Activated T-helper 1 cell treated with anti-CD3 and anti-CD28 coated beads, Interleukin-12 subunit alpha, Interleukin-12 subunit beta, Interleukin-2, Interleukin-4 antibody, amounts not matched to agents 30 ng/mL and 10 ng/mL and 1 ng/mL, durations not matched to agents 14 hours and 24 hours and 36 hours (primary cell): Measurements from ENCODE around the gene APOE. TPM values are rescaled to one million over a fixed set of nuclear protein-coding genes. Genes with fewer than 3 reads are reported as not detected.

Source experiments
- DNase-seq: peaks from one replicate; pipeline ENCODE4 v3.0.0; 2021; ENCODE audit warnings: low spot score
- H3K27ac Mint-ChIP-seq: one replicate; pipeline ENCODE4 v1.8.0; 2021; ENCODE audit warnings: mild to moderate bottlenecking, mixed read lengths
- H3K27me3 Mint-ChIP-seq: one replicate; pipeline ENCODE4 v1.8.0; 2022; ENCODE audit warnings: mild to moderate bottlenecking, moderate library complexity, mixed read lengths; ENCODE audit not compliant: insufficient read depth
- H3K36me3 Mint-ChIP-seq: one replicate; pipeline ENCODE4 v1.8.0; 2021; ENCODE audit warnings: low read depth, mixed read lengths
- H3K4me1 Mint-ChIP-seq: one replicate; pipeline ENCODE4 v1.8.0; 2021; ENCODE audit warnings: low read depth, mixed read lengths
- H3K4me3 Mint-ChIP-seq: one replicate; pipeline ENCODE4 v1.8.0; 2021; ENCODE audit warnings: mild to moderate bottlenecking, moderate library complexity, mixed read lengths
- H3K9me3 Mint-ChIP-seq: one replicate; pipeline ENCODE4 v1.8.0; 2021; ENCODE audit warnings: mixed read lengths
- intact Hi-C: fragments of 100-400 bp; cut with micrococcal nuclease; formaldehyde crosslinking; loops from one replicate; pipeline ENCODE4 v1.15.1; 2024
- total RNA-seq: library from RNA; stranded (reverse); gene quantifications from 2 replicates; pipeline ENCODE4 v1.2.3, GENCODE V29; 2022

APOE gene
- total RNA-seq, 1 donor from 2014 or later: 0.41 TPM

GRCh38 chr19:44954649-44955504 lies 49.3 kb downstream of the APOE start, which contains the start of gene CLPTM1:
TSS of gene CLPTM1 (plus strand) at chr19:44955380. CDS start at chr19:44955396, 16 bp downstream.
- peak within 1 kb of the TSS; percentile 93 for H3K27ac Mint-ChIP-seq
- H3K4me3 Mint-ChIP-seq: peak within 1 kb of the TSS; percentile 96
- peaks cover 38% of the 10 kb centered on the region for H3K4me1 Mint-ChIP-seq
- H3K9me3 Mint-ChIP-seq: no peaks in the 10 kb centered on the region
- intact Hi-C loops: loop anchor here (1.0 to 5.0 kb wide), 8 partner anchors 40 to 223 kb away; partner anchors contain the start of genes BLOC1S3, CLASRP and TRAPPC6A
- peak; percentile 93 for DNase-seq
- H3K36me3 Mint-ChIP-seq: no peaks in the 10 kb centered on the region
- no peaks in the 10 kb centered on the region for H3K27me3 Mint-ChIP-seq

GRCh38 chr19:44955505-44956439 lies 50.2 kb downstream of the APOE start:
- intact Hi-C loops: loop anchor here (1.0 kb wide), 4 partner anchors 65 to 201 kb away; partner anchors contain the start of gene CLASRP
- Mint-ChIP-seq H3K9me3 (no peaks in the 10 kb centered on the region), H3K27ac (peak overlapping the region; percentile 36), H3K4me3 (peak overlapping the region; percentile 90), H3K4me1 (peaks cover 47% of the 10 kb centered on the region), H3K36me3 (peaks cover 6% of the 10 kb centered on the region), H3K27me3 (no peaks in the 10 kb centered on the region)
- no peak for DNase-seq

DNA sequence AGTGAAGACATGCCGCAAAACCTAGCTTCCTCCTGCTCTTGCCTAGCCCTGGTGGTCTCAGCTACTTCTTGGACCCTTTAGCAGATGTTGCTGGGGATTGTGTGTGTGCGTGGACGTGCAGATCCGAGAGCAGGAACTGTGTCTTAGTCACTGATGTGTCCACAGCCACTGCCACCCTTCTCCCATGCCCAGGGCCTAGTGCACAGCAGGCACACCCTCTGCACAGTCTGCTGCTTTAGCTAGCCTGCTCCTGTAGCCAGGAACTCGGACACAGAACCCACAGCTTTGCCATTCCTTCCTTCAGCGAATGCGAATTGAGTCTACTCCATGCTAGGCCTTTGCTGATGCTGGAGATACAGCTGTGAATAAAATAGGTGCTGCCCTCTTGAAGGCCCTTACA lies 51.9 kb downstream of the APOE start:
- intact Hi-C loops: no loop called here
- Mint-ChIP-seq H3K27ac (no peak overlapping the region), H3K4me3 (peak overlapping the region; percentile 90), H3K4me1 (peaks cover 47% of the 10 kb centered on the region), H3K36me3 (peaks cover 8% of the 10 kb centered on the region), H3K27me3 (no peaks in the 10 kb centered on the region), H3K9me3 (no peaks in the 10 kb centered on the region)
- no peak for DNase-seq

- Mint-ChIP-seq H3K27me3 (no peaks in the 10 kb centered on the region), H3K4me1 (peaks cover 47% of the 10 kb centered on the region), H3K36me3 (peaks cover 8% of the 10 kb centered on the region), H3K27ac (no peak overlapping the region), H3K9me3 (no peaks in the 10 kb centered on the region), H3K4me3 (peak overlapping the region; percentile 41)
- DNase-seq: no peak
- intact Hi-C loops: no loop called here
Measured at GRCh38 chr19:44958090-44958489, 52.5 kb downstream of the APOE start.

Other genes starting within 250 kb of the APOE start
- gene CEACAM19, start 234.3 kb upstream of the APOE start, total RNA-seq: 1.1 and 1.3 TPM in 2 replicates
- not detected in 2 replicates for gene CEACAM16, start 206.6 kb upstream of the APOE start, total RNA-seq
- gene BCL3, start 157.1 kb upstream of the APOE start, total RNA-seq: 67.2 and 74.6 TPM in 2 replicates
- not detected in 2 replicates for gene CBLC, start 127.9 kb upstream of the APOE start, total RNA-seq
- gene BCAM, start 96.7 kb upstream of the APOE start, total RNA-seq: not detected in 2 replicates
- 0.08 and 0.39 TPM in 2 replicates for gene NECTIN2, start 59.5 kb upstream of the APOE start, total RNA-seq
- gene TOMM40, start 14.5 kb upstream of the APOE start, total RNA-seq: 209 and 211 TPM in 2 replicates
- gene APOC1, start 8.8 kb downstream of the APOE start, total RNA-seq: 1.2 TPM in 1 of 2 replicates, not detected in the other
- gene APOC4, start 36.4 kb downstream of the APOE start, total RNA-seq: not detected in 2 replicates
- gene APOC2, start 40.3 kb downstream of the APOE start, total RNA-seq: not detected in 2 replicates
- 86.1 and 93.1 TPM in 2 replicates for gene CLPTM1, start 49.6 kb downstream of the APOE start, total RNA-seq
- gene RELB, start 95.7 kb downstream of the APOE start, total RNA-seq: 73.3 and 77.5 TPM in 2 replicates
- gene CLASRP, start 133.2 kb downstream of the APOE start, total RNA-seq: 106 and 116 TPM in 2 replicates
- gene ZNF296, start 170.7 kb downstream of the APOE start, total RNA-seq: 4.3 and 4.7 TPM in 2 replicates
- 46.8 and 53.6 TPM in 2 replicates for gene GEMIN7, start 173.5 kb downstream of the APOE start, total RNA-seq
- 20.4 and 20.5 TPM in 2 replicates for gene PPP1R37, start 187.4 kb downstream of the APOE start, total RNA-seq